Measurements from ENCODE around the gene AMZ2. TPM values are rescaled to one million over a fixed set of nuclear protein-coding genes. Genes with fewer than 3 reads are reported as not detected.
A peak's percentile ranks its signal among the peaks of the same experiment; 100 is the strongest.

AMZ2 gene
- total and polyA plus RNA-seq, 2 of the 8 experiments (the other 6 are each of a cell fraction or from before 2014, with no cell fraction given): 49.5 to 71.0 TPM

DNA sequence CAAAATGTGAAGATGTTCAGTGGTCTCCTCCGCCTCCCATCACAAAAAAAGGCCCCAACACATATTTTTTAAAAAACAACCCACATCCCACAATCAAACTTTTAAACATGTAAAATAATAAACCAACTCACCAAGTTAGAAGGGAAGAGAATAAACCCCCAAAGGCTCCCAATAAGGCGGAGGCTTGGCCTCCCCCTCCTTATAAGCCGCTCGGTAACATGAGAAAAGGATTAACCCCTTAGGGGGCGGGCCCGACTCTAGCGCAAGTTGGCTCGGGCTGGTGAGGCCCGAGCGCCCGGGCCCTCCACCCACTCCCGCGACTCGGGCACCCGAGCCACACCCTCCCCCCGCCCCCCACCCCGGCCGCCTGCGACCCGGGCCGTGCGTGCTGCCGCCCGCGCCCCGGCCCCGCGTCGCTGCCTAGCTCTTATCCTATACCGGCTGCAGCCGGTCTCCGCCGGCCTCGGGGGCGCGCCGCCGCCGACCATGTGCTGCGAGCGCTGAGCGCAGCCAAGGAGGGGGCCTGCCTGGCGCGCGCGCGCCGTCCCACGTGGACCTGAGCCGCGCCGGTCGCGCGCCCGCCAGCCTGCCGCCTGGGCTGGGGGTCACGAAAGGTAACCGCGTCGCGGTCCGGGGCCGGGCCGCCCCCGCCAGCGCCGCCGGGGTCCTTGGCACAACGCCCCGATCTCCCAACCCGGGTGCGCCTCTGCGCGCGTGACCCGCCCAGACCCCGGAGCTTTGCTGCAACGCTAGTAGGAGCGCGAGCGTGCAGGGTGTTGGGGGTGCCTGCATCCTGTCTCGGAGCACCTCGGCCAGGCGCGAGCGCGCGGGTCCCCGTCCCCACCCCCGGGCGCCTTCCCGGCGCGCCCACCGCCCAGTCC lies 43.4 kb downstream of the AMZ2 start, which contains the start of the genes ARSG and SLC16A6 (continued):
- no peak; the same call in 1 of the 2 replicates for TF ChIP-seq RBBP5 (IDR thresholded peaks at IDR 0.05; ENCODE audit: borderline replicate concordance, low read depth, low read length)
- no peak for TF ChIP-seq RAD21 (IDR thresholded peaks at IDR 0.05 in 1 of 2, conservative IDR thresholded peaks at IDR 0.05 in 1 of 2; ENCODE audit: low read depth in 2 of 2, low read length in 2 of 2)
- TF ChIP-seq JUND (IDR thresholded peaks at IDR 0.05; ENCODE audit: low read length): no peak
- TF ChIP-seq, protein P1, sequence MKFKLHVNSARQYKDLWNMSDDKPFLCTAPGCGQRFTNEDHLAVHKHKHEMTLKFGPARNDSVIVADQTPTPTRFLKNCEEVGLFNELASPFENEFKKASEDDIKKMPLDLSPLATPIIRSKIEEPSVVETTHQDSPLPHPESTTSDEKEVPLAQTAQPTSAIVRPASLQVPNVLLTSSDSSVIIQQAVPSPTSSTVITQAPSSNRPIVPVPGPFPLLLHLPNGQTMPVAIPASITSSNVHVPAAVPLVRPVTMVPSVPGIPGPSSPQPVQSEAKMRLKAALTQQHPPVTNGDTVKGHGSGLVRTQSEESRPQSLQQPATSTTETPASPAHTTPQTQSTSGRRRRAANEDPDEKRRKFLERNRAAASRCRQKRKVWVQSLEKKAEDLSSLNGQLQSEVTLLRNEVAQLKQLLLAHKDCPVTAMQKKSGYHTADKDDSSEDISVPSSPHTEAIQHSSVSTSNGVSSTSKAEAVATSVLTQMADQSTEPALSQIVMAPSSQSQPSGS (IDR thresholded peaks at IDR 0.05; ENCODE audit: low read length): no peak
- no peak for TF ChIP-seq EGR1 (IDR thresholded peaks at IDR 0.05; ENCODE audit: borderline replicate concordance, low read depth, low read length)
- TF ChIP-seq CTBP2 (IDR thresholded peaks at IDR 0.05; ENCODE audit: borderline replicate concordance, insufficient read depth, insufficient read length, low read length): no peak
- no peak for TF ChIP-seq CHD1 (IDR thresholded peaks at IDR 0.05; ENCODE audit: low read depth, low read length)
- no peak for TF ChIP-seq EP300 (IDR thresholded peaks at IDR 0.05; ENCODE audit: borderline replicate concordance in 1 of 2, low read depth in 2 of 2, low read length in 2 of 2)
- TF ChIP-seq CHD2 (IDR thresholded peaks at IDR 0.05; ENCODE audit: low read length): no peak
- TF ChIP-seq, protein P2, sequence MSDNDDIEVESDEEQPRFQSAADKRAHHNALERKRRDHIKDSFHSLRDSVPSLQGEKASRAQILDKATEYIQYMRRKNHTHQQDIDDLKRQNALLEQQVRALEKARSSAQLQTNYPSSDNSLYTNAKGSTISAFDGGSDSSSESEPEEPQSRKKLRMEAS (IDR thresholded peaks at IDR 0.05): peak; percentile 96
- no peak for TF ChIP-seq JUN (IDR thresholded peaks at IDR 0.05; ENCODE audit: low read depth, low read length)
- no peak for TF ChIP-seq KDM5A (IDR thresholded peaks at IDR 0.05; ENCODE audit: low read length)
- no peak for TF ChIP-seq GABPA (IDR thresholded peaks at IDR 0.05; ENCODE audit: borderline replicate concordance, insufficient read depth, low read length)
- TF ChIP-seq SIX5 (IDR thresholded peaks at IDR 0.05; ENCODE audit: low read depth, low read length): no peak
- TF ChIP-seq HDAC6 (IDR thresholded peaks at IDR 0.05; ENCODE audit: low read depth, low read length): no peak
- TF ChIP-seq POLR2A (IDR thresholded peaks at IDR 0.05; ENCODE audit: control extremely low read depth in 1 of 2, low read depth in 2 of 2, low read length in 2 of 2): peak in 1 of 2 experiments; percentile 52; a peak in 2 of 3 replicates
- TF ChIP-seq, protein P3, sequence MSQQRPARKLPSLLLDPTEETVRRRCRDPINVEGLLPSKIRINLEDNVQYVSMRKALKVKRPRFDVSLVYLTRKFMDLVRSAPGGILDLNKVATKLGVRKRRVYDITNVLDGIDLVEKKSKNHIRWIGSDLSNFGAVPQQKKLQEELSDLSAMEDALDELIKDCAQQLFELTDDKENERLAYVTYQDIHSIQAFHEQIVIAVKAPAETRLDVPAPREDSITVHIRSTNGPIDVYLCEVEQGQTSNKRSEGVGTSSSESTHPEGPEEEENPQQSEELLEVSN (IDR thresholded peaks at IDR 0.05): peak; percentile 78
- TF ChIP-seq SIN3A (conservative IDR thresholded peaks at IDR 0.05 in 1 of 2, IDR thresholded peaks at IDR 0.05 in 1 of 2; ENCODE audit: low read depth in 1 of 2, low read length in 2 of 2): no peak; a peak in 1 of 4 replicates
- no peak for TF ChIP-seq KDM4A (IDR thresholded peaks at IDR 0.05; ENCODE audit: low read depth, low read length, severe bottlenecking)
- peak; percentile 81 for TF ChIP-seq PHF8 (conservative IDR thresholded peaks at IDR 0.05; ENCODE audit: low read depth, low read length)

Data from H1 (cell line).